HL-60 (cell line): Measurements from ENCODE around the gene TXNIP.

ENCODE experiments used
- GABPA ChIP-seq: IDR thresholded peaks from 2 replicates; pipeline ENCODE4 v1.6.1; 2012; ENCODE audit warnings: low read depth
- TF ChIP-seq, protein P1 (sequence below): IDR thresholded peaks from one replicate; pipeline ENCODE4 v1.5.1; 2011; ENCODE audit warnings: low read length, control low read depth, inconsistent platforms; ENCODE audit not compliant: insufficient read depth

DNA sequence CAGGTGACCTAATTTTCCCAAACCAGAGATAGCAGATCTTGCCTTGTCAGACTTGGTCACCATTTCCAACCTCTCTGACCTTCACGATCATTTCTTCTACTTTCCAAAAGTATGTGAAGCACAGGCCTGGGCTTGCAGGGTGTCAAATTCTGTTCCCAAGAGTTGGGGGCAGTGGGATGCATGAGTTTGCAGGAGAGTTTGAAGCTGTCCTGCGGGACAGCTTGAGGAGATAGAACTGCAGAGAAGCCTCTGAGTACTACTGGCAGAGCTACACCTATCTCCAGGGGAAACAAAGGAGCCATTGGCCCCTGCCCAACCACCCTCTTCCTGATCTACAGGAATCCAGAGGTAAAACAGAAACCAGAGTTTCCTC is 11.3 kb downstream of the TXNIP start:
- TF ChIP-seq, protein P1, sequence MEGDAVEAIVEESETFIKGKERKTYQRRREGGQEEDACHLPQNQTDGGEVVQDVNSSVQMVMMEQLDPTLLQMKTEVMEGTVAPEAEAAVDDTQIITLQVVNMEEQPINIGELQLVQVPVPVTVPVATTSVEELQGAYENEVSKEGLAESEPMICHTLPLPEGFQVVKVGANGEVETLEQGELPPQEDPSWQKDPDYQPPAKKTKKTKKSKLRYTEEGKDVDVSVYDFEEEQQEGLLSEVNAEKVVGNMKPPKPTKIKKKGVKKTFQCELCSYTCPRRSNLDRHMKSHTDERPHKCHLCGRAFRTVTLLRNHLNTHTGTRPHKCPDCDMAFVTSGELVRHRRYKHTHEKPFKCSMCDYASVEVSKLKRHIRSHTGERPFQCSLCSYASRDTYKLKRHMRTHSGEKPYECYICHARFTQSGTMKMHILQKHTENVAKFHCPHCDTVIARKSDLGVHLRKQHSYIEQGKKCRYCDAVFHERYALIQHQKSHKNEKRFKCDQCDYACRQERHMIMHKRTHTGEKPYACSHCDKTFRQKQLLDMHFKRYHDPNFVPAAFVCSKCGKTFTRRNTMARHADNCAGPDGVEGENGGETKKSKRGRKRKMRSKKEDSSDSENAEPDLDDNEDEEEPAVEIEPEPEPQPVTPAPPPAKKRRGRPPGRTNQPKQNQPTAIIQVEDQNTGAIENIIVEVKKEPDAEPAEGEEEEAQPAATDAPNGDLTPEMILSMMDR: no peak
- TF ChIP-seq GABPA: no peak
